Measurements from ENCODE around the gene LRRC14B.
"Not testable (repeated sequence)": the region's sequence is repeated elsewhere in the genome, so short reads cannot be mapped to it uniquely, and the experiment has no call there.

LRRC14B gene

GRCh38 chr5:164244-164643 lies 27.1 kb upstream of the LRRC14B start:
- no peak for DNase-seq (ENCODE audit: low read depth in 1 of 2, low spot score in 1 of 2)
- Histone ChIP-seq H3K27me3 (ENCODE audit: insufficient read depth, poor library complexity, severe bottlenecking) (peaks cover 12% of the 10 kb centered on the region), H3K27ac (replicated peaks) (no peak overlapping the region), H3K4me3 (replicated peaks; ENCODE audit: insufficient read depth, low read length) (no peak overlapping the region)
- TF ChIP-seq POLR2AphosphoS5 (IDR thresholded peaks at IDR 0.05; ENCODE audit: low read depth): no peak
- no peak for TF ChIP-seq CTCF (IDR thresholded peaks at IDR 0.05; ENCODE audit: insufficient read depth, low read length)
- TF ChIP-seq, protein P1, sequence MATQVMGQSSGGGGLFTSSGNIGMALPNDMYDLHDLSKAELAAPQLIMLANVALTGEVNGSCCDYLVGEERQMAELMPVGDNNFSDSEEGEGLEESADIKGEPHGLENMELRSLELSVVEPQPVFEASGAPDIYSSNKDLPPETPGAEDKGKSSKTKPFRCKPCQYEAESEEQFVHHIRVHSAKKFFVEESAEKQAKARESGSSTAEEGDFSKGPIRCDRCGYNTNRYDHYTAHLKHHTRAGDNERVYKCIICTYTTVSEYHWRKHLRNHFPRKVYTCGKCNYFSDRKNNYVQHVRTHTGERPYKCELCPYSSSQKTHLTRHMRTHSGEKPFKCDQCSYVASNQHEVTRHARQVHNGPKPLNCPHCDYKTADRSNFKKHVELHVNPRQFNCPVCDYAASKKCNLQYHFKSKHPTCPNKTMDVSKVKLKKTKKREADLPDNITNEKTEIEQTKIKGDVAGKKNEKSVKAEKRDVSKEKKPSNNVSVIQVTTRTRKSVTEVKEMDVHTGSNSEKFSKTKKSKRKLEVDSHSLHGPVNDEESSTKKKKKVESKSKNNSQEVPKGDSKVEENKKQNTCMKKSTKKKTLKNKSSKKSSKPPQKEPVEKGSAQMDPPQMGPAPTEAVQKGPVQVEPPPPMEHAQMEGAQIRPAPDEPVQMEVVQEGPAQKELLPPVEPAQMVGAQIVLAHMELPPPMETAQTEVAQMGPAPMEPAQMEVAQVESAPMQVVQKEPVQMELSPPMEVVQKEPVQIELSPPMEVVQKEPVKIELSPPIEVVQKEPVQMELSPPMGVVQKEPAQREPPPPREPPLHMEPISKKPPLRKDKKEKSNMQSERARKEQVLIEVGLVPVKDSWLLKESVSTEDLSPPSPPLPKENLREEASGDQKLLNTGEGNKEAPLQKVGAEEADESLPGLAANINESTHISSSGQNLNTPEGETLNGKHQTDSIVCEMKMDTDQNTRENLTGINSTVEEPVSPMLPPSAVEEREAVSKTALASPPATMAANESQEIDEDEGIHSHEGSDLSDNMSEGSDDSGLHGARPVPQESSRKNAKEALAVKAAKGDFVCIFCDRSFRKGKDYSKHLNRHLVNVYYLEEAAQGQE (IDR thresholded peaks at IDR 0.05; ENCODE audit: insufficient replicate concordance, low read depth): no peak
- no peak for TF ChIP-seq SPI1 (IDR thresholded peaks at IDR 0.05; ENCODE audit: borderline replicate concordance, low read depth)
- TF ChIP-seq GABPA (IDR thresholded peaks at IDR 0.05; ENCODE audit: low read depth): no peak

GRCh38 chr5:164783-165182 lies 26.5 kb upstream of the LRRC14B start:
- H3K27me3 ChIP-seq (ENCODE audit: insufficient read depth, poor library complexity, severe bottlenecking); DNase-seq (ENCODE audit: low read depth in 1 of 2, low spot score in 1 of 2); H3K27ac ChIP-seq (replicated peaks); H3K4me3 ChIP-seq (replicated peaks; ENCODE audit: insufficient read depth, low read length): not testable (repeated sequence)

GRCh38 chr5:166441-167372 lies 24.6 kb upstream of the LRRC14B start:
- Histone ChIP-seq H3K27me3 (ENCODE audit: insufficient read depth, poor library complexity, severe bottlenecking) (peaks cover 3% of the 10 kb centered on the region), H3K27ac (replicated peaks) (no peak overlapping the region), H3K4me3 (replicated peaks; ENCODE audit: insufficient read depth, low read length) (no peak overlapping the region)
- no peak for TF ChIP-seq CTCF (IDR thresholded peaks at IDR 0.05; ENCODE audit: insufficient read depth, low read length)
- no peak for TF ChIP-seq SPI1 (IDR thresholded peaks at IDR 0.05; ENCODE audit: borderline replicate concordance, low read depth)
- TF ChIP-seq, protein P1 (IDR thresholded peaks at IDR 0.05; ENCODE audit: insufficient replicate concordance, low read depth): no peak
- TF ChIP-seq POLR2AphosphoS5 (IDR thresholded peaks at IDR 0.05; ENCODE audit: low read depth): no peak
- no peak for TF ChIP-seq GABPA (IDR thresholded peaks at IDR 0.05; ENCODE audit: low read depth)
- no peak for DNase-seq (ENCODE audit: low read depth in 1 of 2, low spot score in 1 of 2)

- Histone ChIP-seq H3K27me3 (ENCODE audit: insufficient read depth, poor library complexity, severe bottlenecking) (peaks cover 3% of the 10 kb centered on the region), H3K27ac (replicated peaks) (no peak overlapping the region), H3K4me3 (replicated peaks; ENCODE audit: insufficient read depth, low read length) (no peak overlapping the region)
- no peak for DNase-seq (ENCODE audit: low read depth in 1 of 2, low spot score in 1 of 2)
- TF ChIP-seq, protein P1 (IDR thresholded peaks at IDR 0.05; ENCODE audit: insufficient replicate concordance, low read depth): no peak
- TF ChIP-seq POLR2AphosphoS5 (IDR thresholded peaks at IDR 0.05; ENCODE audit: low read depth): no peak
- TF ChIP-seq SPI1 (IDR thresholded peaks at IDR 0.05; ENCODE audit: borderline replicate concordance, low read depth): no peak
- TF ChIP-seq GABPA (IDR thresholded peaks at IDR 0.05; ENCODE audit: low read depth): no peak
- no peak for TF ChIP-seq CTCF (IDR thresholded peaks at IDR 0.05; ENCODE audit: insufficient read depth, low read length)
These were observed 23.8 kb upstream of the LRRC14B start for GRCh38 chr5:167511-167910.

All from HL-60 (cell line).